ENCODE results near the gene NAV2. TPM values are rescaled to one million over a fixed set of nuclear protein-coding genes. Genes with fewer than 3 reads are reported as not detected.

NAV2 gene
- total RNA-seq, 1 experiment from 2014 or later = 22.7 TPM

DNA sequence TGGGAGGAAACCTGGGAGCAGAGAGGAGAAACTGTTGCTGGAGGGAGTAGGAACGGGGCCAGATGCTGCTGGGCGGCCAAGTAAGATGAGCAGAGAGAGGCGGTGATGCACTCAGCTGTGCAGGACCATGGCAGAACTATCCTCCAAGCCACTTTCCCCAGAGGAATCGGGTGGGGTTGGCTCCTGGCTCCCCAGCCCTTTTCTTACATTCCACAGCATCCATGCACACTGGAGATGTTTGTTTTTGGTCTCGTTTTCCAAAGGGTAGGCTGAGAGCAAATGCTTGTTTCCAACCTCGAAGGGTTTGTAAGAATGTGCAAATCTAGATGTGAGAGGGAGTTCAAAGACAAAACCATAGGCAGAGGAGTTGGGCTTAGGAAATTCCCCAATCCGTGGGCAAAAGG, 374.5 kb downstream of the NAV2 start:
- H3K36me3 ChIP-seq (ENCODE audit: control insufficient read depth, insufficient read depth, low read length) = no peaks in the 10 kb centered on the region
- ATAC-seq (no peak), DNase-seq (ENCODE audit: low read depth, low spot score) (no peak)
- TF ChIP-seq TCF7L2 (IDR thresholded peaks at IDR 0.05; ENCODE audit: low read depth, low read length) (no peak), POLR2AphosphoS5 (IDR thresholded peaks at IDR 0.05; ENCODE audit: low read depth, low read length) (no peak), SIN3A (IDR thresholded peaks at IDR 0.05; ENCODE audit: borderline replicate concordance, insufficient read depth, low read depth, low read length) (no peak)
- TF ChIP-seq, protein P1, sequence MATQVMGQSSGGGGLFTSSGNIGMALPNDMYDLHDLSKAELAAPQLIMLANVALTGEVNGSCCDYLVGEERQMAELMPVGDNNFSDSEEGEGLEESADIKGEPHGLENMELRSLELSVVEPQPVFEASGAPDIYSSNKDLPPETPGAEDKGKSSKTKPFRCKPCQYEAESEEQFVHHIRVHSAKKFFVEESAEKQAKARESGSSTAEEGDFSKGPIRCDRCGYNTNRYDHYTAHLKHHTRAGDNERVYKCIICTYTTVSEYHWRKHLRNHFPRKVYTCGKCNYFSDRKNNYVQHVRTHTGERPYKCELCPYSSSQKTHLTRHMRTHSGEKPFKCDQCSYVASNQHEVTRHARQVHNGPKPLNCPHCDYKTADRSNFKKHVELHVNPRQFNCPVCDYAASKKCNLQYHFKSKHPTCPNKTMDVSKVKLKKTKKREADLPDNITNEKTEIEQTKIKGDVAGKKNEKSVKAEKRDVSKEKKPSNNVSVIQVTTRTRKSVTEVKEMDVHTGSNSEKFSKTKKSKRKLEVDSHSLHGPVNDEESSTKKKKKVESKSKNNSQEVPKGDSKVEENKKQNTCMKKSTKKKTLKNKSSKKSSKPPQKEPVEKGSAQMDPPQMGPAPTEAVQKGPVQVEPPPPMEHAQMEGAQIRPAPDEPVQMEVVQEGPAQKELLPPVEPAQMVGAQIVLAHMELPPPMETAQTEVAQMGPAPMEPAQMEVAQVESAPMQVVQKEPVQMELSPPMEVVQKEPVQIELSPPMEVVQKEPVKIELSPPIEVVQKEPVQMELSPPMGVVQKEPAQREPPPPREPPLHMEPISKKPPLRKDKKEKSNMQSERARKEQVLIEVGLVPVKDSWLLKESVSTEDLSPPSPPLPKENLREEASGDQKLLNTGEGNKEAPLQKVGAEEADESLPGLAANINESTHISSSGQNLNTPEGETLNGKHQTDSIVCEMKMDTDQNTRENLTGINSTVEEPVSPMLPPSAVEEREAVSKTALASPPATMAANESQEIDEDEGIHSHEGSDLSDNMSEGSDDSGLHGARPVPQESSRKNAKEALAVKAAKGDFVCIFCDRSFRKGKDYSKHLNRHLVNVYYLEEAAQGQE (IDR thresholded peaks at IDR 0.05; ENCODE audit: insufficient read depth in 1 of 2, low read depth in 2 of 2, low read length in 1 of 2) = no peak
- TF ChIP-seq, protein P2, sequence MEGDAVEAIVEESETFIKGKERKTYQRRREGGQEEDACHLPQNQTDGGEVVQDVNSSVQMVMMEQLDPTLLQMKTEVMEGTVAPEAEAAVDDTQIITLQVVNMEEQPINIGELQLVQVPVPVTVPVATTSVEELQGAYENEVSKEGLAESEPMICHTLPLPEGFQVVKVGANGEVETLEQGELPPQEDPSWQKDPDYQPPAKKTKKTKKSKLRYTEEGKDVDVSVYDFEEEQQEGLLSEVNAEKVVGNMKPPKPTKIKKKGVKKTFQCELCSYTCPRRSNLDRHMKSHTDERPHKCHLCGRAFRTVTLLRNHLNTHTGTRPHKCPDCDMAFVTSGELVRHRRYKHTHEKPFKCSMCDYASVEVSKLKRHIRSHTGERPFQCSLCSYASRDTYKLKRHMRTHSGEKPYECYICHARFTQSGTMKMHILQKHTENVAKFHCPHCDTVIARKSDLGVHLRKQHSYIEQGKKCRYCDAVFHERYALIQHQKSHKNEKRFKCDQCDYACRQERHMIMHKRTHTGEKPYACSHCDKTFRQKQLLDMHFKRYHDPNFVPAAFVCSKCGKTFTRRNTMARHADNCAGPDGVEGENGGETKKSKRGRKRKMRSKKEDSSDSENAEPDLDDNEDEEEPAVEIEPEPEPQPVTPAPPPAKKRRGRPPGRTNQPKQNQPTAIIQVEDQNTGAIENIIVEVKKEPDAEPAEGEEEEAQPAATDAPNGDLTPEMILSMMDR (IDR thresholded peaks at IDR 0.05) = no peak
- ChIA-PET CTCF (no interaction called here), POLR2A (no interaction called here)
- H3K27ac ChIP-seq (ENCODE audit: low read length) = no peak overlapping the region
- no peak overlapping the region for H3K4me3 ChIP-seq (ENCODE audit: low read depth in 2 of 2, low read length in 2 of 2)
- BruUV-seq (replicated peaks) = no TSS peak
- no peaks in the 10 kb centered on the region for H3K9me3 ChIP-seq (ENCODE audit: control insufficient read depth, insufficient read depth, low read depth, low read length)
- in situ Hi-C loops (cut with HindIII; ENCODE audit: low pct_unique_long_range_greater_than_20kb, low sequenced_read_pairs) (no loop called here), intact Hi-C loops (cut with micrococcal nuclease; ENCODE audit: unreplicated experiment) (no loop called here)
- no peaks in the 10 kb centered on the region for H3K27me3 ChIP-seq (ENCODE audit: control insufficient read depth, insufficient read depth, low read length)
- H3K4me1 ChIP-seq (ENCODE audit: control insufficient read depth, insufficient read depth, low read length) = no peaks in the 10 kb centered on the region

DNA sequence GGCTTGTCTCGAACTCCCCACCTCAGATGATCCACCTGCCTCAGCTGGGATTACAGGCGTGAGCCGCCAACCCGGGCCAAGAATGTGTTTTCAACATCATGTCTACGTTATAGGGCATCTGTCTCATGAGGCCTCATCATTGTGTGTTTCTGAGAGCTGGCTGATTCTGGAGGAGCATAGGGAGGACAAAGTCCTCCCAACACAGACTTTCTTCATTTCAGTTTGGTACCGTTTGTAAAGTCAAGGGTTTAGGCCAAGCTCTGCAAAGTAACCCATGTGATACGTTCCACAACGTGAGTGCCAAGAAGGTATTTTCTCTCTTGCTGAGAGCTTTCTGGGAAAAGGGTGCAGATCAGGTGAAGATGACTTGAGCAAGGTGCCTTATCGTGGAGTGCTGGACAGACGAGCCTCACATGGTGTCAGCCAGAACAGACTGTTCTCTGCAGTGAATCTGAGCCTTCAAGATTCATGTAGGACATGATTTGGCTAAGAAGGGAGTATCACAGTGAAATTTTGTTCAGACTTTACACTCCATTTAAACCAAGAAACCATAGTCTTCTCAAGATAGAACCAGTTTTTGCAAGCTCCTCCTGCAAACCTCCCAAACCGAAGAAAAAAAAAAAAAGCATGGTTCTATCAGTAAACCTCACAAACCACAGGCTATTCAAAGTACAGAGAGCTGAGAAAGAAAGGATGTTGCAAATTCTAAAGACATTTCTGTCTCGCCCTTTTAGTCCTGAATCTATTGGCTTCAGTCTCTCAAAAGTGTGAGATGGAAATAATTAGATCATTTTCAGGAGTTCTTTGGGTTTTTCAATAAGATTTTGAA, 376.0 kb downstream of the NAV2 start:
- BruUV-seq (replicated peaks) = no TSS peak
- intact Hi-C loops (cut with micrococcal nuclease; ENCODE audit: unreplicated experiment) = no loop called here

More for the DNA sequence above, 376.0 kb downstream of the NAV2 start:
- H3K4me3 ChIP-seq (ENCODE audit: low read depth in 2 of 2, low read length in 2 of 2) = no peak overlapping the region
- CTCF ChIA-PET = interaction anchor here (0.6 kb wide), 2 partner anchors 60 to 1006 kb away, joined by 3 read pairs; no protein-coding TSS in a partner anchor
- no peaks in the 10 kb centered on the region for H3K9me3 ChIP-seq (ENCODE audit: control insufficient read depth, insufficient read depth, low read depth, low read length)
- DNase-seq (ENCODE audit: low read depth, low spot score) (no peak), ATAC-seq (no peak)
- POLR2A ChIA-PET = interaction anchor here (0.6 kb wide), 1 partner anchor 16 kb away, joined by 3 read pairs; no protein-coding TSS in a partner anchor
- no peaks in the 10 kb centered on the region for H3K27me3 ChIP-seq (ENCODE audit: control insufficient read depth, insufficient read depth, low read length)
- H3K36me3 ChIP-seq (ENCODE audit: control insufficient read depth, insufficient read depth, low read length) = no peaks in the 10 kb centered on the region
- no peak overlapping the region for H3K27ac ChIP-seq (ENCODE audit: low read length)
- TF ChIP-seq, protein P1 (IDR thresholded peaks at IDR 0.05; ENCODE audit: insufficient read depth in 1 of 2, low read depth in 2 of 2, low read length in 1 of 2) = no peak
- TF ChIP-seq POLR2AphosphoS5 (IDR thresholded peaks at IDR 0.05; ENCODE audit: low read depth, low read length) (no peak), SIN3A (IDR thresholded peaks at IDR 0.05; ENCODE audit: borderline replicate concordance, insufficient read depth, low read depth, low read length) (no peak), TCF7L2 (IDR thresholded peaks at IDR 0.05; ENCODE audit: low read depth, low read length) (no peak)
- TF ChIP-seq, protein P2 (IDR thresholded peaks at IDR 0.05) = no peak
- in situ Hi-C loops (cut with HindIII; ENCODE audit: low pct_unique_long_range_greater_than_20kb, low sequenced_read_pairs) = no loop called here
- no peaks in the 10 kb centered on the region for H3K4me1 ChIP-seq (ENCODE audit: control insufficient read depth, insufficient read depth, low read length)
